ENCODE results near the gene C5orf58. TPM values are rescaled to one million over a fixed set of nuclear protein-coding genes. Genes with fewer than 3 reads are reported as not detected.

Gene C5orf58, protein sequence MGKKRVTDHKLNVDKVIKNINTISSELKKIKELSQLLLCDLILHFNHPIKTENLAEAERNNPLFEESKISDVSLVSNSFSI
- not detected for total RNA-seq

DNA sequence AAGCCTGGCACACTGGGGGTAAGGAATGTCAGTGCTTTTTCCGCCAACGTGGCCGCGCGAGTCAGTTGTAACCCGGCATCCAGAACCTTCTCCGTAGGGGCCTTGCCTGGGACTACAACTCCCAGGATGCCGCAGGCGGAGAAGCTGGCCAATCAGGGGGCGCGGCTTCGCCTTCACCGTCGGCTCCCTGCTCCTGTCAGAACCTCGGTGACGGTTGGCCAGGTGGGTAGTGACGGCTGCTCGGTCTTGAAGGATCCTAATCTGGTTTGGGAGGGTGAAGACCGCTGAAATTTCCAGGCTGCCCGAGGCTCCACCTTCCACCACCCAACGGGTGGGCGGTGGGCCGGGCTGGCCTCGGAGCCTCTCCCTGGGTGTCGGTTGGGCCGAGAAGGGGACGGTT lies at the start of gene C5orf58:
Gene C5orf58, plus strand, starts transcription at position 200 of the 400 bp plus-strand sequence. CDS start 1,992 bp downstream, outside the sequence.
- DNase-seq: no peak

DNA sequence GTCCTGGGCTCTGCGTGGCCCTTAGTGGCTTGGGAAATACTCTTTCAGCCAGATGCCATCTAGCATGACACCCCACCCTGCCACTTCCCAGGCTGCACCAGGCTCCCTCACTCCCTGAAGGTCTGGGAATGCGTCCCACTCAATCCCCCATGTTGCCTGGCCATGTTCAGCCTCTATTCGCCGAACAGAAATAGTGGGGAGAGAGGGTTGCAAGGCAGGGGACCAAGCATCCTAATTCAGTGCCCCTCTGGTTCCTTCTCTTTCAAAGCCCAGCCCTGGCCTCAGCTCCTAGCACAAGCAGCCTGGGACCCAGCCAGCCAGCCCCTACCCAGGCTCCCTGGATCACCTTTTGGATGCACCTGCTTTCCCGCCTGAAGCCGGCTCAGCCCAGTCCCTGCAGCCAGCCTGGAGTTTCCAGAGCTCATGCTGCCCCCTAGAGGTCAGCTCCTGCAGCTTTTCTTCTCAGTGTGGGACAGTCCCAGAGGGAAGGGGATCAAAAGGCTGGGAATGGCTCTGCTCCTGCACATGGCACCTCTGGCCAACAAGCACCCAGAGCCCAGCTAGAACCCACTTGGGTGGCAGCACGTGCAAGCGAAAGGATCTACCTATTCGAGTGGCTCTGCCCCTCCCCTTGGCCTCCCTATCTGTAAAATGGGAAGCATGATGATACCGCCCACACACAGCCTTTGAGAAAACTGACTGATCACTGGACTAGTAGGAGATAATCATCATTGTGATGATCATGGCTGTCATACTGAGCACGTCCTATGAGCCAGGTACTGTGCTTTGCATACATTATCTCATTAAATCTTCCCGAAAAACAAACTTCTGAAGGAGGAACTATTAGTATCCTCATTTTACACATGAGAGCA lies 48.7 kb upstream of the C5orf58 start:
- peak; percentile 39 for DNase-seq

DNA sequence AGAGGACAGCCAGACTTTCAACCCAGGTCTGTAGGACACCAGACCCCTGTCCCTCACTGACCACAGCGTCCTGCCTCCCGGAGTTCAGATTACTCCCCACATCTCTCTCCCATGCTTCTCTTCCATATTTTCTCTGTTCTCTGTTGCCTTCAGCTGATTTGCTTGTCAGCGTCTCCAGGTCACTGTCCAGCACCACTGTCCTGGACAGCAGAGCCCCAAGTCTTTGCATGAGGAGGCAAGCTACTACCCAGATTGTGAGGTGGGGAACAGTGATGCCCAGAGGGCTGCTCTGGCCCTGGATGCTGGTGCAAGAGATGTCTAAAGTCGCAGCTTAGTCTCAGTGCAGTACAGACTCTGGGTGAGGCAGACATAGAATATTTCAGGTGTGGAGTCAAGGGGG lies 48.0 kb upstream of the C5orf58 start:
- no peak for DNase-seq

DNA sequence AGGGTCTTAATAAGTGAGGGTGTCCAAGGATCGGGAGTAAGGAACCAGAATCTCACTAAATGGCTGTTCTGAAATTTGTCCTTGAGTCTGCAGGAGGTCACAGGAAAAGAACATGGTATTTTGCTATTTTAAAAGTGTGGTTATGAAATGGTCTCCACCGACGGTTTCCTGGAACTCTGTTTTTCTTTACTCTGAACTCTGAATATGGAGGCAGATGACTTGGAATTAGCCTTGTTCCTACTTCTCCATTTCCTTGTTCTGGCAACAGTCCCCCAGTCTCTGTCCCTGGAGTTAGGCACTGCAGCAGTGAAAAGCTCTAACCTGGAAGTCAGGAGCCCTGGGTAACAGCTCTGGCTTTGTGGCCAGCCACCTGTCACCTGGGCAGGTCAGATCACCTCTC lies 46.6 kb upstream of the C5orf58 start:
- DNase-seq: no peak

DNA sequence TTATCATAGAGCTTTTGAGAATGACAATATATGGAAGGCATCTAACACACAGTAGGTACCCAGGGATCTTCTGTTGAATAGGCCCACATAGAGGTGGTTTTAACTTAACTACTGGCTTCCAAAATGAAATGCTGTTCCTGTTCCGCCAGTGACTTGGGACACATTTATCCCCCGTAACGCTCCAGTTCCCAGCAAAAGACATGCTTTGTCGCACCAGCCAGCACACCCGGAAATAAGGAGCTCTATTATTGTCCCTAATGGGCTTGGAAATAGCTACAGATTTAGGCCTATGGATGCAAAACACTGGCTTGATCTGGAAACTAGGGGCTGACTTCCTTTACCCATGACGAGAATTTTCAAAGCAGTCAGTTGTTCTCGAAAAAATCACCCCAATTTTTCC lies 45.9 kb upstream of the C5orf58 start:
- DNase-seq: no peak

DNA sequence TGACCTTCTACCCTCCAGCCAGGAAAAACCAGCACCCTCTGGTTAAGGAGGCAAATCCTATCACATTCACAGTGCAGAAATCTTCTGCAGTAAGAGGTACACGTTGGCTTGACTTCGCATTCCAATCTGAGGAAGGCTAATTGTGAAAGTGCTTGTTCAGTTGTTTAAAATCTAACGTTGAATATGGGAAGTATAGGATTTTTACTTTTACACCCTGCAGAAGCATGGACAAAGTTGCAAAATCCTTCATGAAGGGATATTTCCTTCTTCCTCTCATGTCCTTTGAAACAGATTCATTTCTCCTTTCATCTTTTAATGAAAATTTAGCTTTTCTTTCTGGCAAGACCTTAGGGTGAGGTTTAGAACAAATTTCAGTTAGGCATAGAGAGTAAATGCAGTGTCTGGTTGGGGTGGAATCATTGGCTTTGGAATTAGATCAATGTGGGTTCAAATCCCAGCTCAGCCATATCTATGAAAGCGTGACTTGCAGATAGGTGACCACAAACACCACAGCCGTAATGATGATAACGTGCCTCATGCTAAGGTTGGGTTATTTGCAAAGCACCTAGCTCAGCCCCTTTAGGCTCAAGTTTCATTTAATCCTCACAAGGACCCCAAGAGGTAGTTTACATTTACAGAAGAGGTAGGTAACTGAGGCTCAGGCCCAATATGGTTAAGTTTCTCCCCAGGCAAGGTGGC lies 42.2 kb upstream of the C5orf58 start:
- no peak for DNase-seq

DNA sequence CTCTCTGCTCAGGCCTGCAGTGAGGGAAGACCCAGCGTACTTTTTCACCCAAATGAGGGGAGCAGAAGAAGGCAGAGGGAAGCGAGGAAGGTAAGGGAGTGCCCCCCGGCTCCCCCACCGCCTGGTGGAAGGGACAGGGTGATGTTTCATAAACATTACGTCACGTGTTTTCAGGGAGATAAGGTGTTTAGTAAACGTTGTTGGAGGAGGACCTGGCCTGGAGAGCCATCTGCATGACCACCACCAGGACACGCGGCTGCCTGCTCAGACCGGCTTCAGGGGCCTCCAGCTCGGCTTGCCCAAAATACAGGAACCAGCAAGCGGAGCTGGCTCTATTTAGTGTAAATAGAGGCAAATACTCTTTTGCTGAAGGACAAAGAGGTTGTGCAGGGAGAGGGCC lies 40.0 kb upstream of the C5orf58 start:
- no peak for DNase-seq

DNA sequence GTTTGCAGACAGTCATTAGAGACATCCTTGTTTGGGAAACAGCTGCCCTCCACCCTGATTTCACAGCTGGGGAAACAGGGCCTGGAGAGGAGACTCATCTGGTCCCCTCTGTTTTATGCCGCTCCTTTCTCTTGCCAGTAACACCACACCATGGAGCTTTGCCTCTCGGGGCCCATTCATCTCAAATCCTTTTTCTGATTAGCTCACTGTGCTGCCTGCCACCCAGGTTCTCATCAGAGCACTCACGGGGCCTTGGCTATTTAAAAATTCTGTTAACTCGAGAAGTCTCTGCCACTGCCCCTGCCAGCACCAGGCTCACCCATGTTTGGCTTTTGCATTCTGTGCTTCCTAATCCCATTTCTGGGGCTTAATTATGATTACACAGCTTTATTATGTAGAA lies 36.8 kb upstream of the C5orf58 start:
- DNase-seq: no peak

DNA sequence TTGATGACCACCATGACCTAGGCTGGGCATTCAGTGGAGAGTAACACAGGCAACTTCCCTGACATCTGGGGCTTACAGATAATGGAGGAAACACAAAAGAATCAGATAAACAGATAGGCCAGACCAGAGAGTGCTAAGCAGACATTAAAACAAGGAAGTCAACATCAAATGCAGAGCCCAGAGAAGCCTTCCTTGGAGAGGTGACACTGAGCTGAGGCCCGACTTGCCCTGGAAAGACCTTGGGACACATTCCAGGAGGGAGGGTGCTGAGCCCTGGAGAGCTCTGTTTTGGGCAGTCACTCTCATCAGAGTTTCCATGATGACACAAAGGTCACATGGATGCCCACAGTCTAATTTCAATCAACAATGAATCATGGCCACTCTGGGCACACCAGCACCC lies 31.9 kb upstream of the C5orf58 start:
- no peak for DNase-seq

DNA sequence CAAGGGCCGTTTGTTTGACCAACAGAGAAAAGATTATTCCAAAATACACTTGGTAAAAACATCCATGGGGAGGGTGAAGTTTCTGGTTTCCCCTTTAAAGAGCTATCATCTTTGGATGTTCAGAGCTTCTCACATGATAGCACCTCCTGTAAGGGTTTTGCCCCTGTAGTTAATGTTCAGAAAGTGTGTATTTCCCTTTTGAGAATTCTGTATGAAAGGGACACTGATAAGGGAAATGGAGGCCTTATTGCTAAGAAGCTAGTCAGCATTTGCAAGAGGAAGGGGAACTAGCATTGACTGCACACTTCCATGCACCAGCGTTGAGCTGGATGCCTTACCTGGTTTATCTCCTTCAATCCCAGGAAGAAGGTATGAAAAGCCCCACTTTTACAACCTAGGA lies 31.5 kb upstream of the C5orf58 start:
- no peak for DNase-seq

DNA sequence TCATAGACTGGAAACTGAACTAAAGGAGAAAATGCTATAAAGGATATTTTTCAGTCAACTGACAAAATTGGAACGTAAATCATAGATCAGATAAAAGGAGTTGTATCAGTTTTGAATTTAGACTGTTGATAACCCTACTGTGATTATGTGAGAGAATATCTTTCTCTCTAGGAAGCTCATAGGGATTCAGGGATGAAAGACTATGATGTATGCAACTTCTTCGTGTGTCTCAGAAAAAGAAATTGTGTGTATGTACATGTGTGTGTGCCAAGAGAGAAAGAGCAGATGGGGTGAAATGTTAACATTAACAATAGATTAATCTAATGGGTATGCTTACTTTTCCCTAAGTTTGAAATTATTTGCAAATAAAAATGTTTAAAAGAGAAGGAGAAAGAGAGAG lies 30.7 kb upstream of the C5orf58 start:
- DNase-seq: no peak

DNA sequence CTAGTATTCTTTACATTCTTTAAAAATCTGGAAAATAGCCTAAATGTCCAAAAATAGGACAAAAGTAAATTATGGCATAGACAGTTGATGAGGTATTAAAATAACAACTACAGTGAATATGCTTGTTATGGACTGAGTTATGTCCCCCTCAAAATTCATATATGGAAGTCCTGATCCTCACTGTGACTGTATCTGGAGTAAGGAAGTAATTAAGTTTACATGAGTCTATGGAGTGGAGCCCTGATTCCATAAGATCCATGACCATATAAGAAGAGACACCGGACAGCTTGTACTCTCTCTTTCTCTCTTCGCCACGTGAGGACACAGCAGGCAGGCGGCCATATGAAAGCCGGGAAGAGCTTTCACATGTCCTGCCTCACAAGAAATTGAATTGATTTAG lies 28.6 kb upstream of the C5orf58 start:
- no peak for DNase-seq

DNA sequence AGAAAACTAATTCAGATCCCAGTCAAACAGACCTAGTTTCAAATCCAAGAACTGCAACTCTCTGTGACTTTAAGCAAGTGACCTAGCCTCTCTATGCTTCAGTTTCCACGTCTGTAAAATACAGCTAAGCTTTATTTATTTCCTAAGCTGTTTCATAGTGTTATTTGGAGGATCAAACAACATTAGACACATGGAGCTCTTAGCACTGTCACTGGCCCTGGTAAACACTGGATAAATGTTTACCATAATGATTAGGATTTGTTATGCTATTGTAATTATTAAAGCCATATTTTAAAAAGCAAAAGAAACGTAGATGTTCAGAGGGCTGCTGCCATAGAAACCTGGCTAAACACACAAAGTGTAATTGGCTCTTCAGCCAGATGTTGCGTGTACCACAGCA lies 26.6 kb upstream of the C5orf58 start:
- no peak for DNase-seq

DNA sequence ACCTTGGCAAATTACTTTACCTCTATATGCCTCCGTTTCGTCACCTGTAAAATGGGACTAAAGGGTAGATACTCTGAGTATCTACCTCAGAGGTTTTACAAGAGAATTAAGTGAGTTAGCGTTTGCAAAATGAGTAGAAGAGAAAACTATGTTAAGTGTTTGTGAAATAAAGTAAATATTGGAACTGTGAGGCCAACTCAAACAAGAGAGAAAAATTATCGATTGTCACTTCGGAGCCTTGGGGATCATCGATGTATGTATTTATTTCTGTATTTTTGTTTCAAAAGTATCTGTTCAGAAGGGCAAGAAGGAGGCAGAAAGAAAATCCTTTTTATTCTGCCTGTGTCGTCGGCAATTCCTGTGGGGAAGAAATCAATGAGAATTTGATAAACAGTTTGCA lies 25.8 kb upstream of the C5orf58 start:
- no peak for DNase-seq

DNA sequence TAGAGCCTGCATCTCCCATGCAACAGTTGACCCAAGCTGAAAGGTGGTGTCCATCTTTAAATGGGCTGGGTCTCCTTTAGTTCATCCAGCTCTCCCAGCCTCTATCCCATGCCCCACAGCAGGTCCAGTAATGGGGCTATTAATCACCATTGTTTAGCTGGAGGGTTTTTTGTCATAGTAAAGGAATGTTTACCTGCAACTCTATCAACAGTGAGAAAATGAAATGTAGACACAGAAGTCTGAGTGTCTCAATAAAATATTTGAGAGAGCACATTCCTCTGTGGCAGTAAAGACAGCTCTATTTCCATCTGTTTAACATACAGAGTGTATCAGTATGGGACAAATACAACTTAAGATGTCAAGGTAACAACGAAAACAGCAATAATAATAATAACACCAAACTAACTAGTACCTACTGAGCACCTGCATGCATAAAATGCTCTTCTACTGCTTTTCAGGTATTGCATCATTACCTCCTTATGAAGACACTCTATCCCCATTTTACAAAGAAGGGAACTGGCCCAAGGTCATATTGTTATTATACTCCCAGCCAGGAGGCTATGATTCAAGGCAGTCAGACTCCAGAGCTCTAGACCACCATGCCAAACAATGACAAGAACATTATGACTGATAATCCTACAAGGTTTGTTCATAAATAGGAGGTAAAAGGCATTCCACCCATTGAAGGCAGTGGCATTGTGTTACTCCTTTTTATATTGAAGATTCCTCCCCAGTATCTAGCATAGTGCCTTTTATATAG lies 21.0 kb upstream of the C5orf58 start:
- no peak for DNase-seq

DNA sequence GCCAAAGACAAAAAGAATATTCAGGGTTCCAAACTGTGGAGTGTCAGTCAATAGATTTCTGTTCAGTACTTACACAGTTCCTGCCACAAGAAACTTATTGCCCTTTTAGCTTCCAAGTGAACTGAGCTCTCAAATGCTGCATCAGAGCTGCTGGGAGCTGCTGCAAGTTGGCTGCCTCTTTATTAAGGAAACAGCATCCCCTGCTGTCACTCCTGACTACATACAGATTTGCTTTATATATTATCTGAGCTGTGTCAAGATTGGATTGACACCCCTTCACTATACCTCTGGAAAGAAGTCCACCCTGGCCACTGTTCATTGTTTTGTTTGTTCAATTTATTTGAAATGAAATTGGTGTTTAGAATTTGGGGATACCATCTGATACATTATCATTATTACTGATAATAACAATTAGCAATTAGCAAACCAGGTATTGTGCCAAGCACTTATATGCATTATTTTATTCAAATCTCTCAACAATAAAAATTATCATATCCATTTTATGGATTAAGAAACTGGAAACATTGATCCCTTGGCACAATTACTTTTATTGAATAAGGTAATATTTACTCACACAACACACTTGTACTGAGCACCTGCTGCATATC lies 16.4 kb upstream of the C5orf58 start:
- no peak for DNase-seq

DNA sequence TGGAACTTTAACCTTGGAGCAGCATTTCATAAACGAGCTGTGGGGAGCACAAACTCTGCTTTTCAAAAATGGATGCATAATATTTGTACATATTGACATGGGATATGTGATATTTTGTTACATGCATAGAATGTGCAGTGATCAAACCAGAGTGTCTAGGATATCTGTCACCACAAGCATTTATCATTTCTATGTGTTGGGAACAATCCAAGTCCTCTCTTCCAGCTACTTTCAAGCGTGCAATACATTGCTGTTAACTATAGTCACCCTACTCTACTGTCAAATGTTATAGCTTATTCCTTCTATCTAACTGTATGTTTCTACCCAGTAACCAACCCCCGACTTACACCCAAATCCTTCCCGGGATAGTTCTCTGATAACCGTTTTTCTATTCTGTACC lies 15.0 kb upstream of the C5orf58 start:
- DNase-seq: no peak

DNA sequence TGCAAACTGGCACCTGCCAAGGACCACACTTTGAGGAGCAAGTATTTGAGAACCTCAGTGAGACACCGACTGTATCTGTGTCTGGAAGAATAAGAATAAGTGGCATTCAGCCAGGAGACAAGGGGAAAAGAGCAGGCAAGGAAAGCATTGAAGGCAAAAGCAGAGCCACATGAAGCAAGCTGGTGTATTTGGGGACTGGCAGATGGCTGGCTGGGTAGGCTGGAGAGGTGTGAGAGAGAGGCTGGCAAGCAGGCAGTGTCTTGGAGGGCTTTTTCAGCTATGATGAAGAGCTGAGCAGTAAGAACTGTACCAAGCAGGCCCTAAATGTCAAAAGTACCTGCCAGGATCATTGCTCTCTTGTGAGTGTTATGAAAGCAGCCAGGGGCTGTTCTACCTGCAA lies 14.1 kb upstream of the C5orf58 start:
- DNase-seq: peak; percentile 51

DNA sequence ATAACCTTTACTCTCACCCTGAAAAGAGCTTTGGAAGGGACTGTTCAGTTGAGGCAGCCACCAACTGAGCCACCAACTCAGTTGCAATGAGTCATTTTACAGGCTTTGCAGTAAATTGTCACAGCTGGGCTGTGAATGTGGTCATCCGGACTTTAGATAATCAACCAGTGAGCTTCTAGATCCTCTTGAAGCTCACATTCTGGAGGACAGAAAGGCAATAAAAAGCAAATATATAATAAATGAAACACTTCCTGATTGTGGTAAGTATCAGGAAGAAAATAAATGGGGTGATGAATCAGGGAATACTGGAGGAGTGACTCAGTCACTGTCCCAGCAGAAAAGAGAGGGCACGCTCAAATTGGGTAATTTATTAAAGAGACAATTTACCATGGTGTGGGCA lies 13.2 kb upstream of the C5orf58 start:
- no peak for DNase-seq

DNA sequence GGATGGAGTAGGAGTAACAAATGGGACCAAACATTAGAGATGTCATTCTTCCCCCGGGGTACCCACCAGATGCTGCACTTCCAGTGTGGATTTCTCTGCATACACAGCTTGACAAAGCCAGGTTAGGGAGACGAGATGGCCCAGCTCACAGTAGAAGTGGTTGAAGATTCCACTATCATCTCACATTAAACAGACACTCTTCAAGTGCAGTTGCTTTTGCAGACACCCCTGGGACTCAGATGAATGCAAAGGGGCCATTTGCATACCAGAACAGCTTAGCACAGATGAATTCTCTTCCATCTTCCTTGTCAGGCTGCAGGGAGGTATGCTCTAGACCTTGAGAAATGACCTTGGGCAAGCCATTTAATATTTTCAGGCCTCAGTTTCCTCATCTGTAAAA lies 12.6 kb upstream of the C5orf58 start:
- DNase-seq: no peak

DNA sequence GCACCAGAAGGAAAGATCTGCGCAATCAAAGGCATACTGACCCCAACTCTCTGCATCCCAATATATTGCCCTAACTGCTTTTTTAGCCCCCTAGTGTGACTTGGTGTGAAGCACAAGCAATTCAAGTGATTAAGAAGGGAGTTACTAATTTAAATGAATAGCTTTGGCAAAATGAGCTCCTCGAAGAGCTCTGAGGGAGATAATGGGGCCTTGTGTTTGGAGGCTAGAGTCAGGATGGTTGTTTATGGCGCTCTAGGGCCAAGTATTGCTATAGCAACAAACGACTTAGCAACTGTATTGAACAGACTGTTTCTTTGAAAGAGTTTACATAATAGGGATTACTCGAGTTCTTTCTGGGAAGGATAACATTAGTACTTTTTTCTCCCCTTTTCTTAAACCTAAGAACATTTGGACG lies 11.5 kb upstream of the C5orf58 start:
- DNase-seq: no peak

DNA sequence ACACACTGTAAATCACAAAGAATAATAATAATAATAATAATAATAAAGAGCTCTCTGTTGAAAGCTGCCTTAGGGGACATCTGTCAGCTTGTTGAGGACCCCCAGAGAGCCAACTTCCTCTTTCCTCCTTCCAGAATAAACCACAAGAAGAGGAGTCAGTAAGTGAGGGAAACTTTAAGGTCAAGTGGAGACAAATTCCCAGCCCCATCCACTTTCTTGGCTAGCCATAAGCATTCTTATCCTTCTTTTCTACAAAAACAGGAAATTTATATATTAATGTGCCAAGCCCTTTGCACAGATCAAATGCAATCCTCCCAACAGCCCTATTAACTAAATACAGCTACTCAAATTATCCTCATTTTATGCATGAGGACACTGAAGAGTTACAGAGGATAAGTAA lies 9.4 kb upstream of the C5orf58 start:
- no peak for DNase-seq

DNA sequence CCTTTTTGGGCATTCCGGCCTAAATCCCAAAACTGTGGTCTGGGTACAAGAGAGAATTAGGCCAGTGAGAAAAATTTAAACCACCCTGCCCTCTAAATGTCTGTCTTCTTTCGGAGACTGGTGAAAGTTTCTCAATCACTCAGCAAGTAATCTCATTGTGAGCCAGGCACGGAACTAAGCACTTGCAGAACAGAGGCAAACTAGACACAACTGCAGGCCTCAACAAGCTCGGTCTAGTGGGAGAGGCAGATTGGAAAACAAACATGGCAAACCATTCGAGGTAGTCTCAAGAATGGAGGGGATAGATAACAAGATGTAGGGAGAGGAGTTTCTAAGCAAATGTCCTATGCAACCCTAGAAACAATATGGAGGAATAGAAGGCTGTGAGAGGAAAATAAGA lies 8.9 kb upstream of the C5orf58 start:
- DNase-seq: no peak

All from occipital lobe (tissue), 2 donors.